GM23338 (cell line): Measurements from ENCODE around the gene FANK1. TPM values are rescaled to one million over a fixed set of nuclear protein-coding genes. Genes with fewer than 3 reads are reported as not detected.
"Not testable (repeated sequence)": the region's sequence is repeated elsewhere in the genome, so short reads cannot be mapped to it uniquely, and the experiment has no call there.

Experiments
- ATAC-seq: fragments of 200-7000 bp; cut with Tn5 transposase; 3 replicates; pipeline ENCODE4 v1.9.1; 2020
- DNase-seq: peaks from one replicate; pipeline ENCODE4 v3.0.0-alpha.2; 2015; ENCODE audit warnings: low spot score
- H2AFZ ChIP-seq: fragments of 200-600 bp; sonication (generic); 2 replicates; pipeline ENCODE4 v1.8.0; 2016; ENCODE audit warnings: antibody characterized with exemption, mild to moderate bottlenecking, moderate library complexity
- H3F3A ChIP-seq: fragments of 200-600 bp; sonication (generic); replicated peaks from 2 replicates; pipeline ENCODE4 v1.8.0; 2017; ENCODE audit warnings: antibody characterized with exemption, mixed run types, low read depth
- H3K27ac ChIP-seq: fragments of 200-600 bp; sonication (generic); 2 replicates; pipeline ENCODE4 v1.6.1; 2016; ENCODE audit warnings: low read depth
- H3K27me3 ChIP-seq: fragments of 200-600 bp; sonication (generic); 2 replicates; pipeline ENCODE4 v1.8.0; 2016; ENCODE audit warnings: mild to moderate bottlenecking, mixed run types, moderate library complexity; ENCODE audit not compliant: insufficient read depth
- H3K36me3 ChIP-seq: fragments of 200-600 bp; sonication (generic); 2 replicates; pipeline ENCODE4 v1.8.0; 2016; ENCODE audit warnings: mild to moderate bottlenecking; ENCODE audit not compliant: insufficient read depth
- H3K4me1 ChIP-seq: fragments of 200-600 bp; sonication (generic); 2 replicates; pipeline ENCODE4 v1.8.0; 2016; ENCODE audit warnings: mild to moderate bottlenecking, moderate library complexity; ENCODE audit not compliant: insufficient read depth
- H3K4me2 ChIP-seq: fragments of 200-600 bp; sonication (generic); 2 replicates; pipeline ENCODE4 v1.7.1; 2017; ENCODE audit warnings: mixed run types
- H3K4me3 ChIP-seq: fragments of 200-600 bp; sonication (generic); 2 replicates; pipeline ENCODE4 v1.6.1; 2016; ENCODE audit warnings: mixed run types
- H3K79me2 ChIP-seq: fragments of 200-600 bp; sonication (generic); replicated peaks from 2 replicates; pipeline ENCODE4 v1.8.0; 2017; ENCODE audit warnings: mild to moderate bottlenecking; ENCODE audit not compliant: insufficient read depth
- H3K9me2 ChIP-seq: fragments of 200-600 bp; sonication (generic); 2 replicates; pipeline ENCODE4 v1.8.0; 2017; ENCODE audit not compliant: insufficient read depth
- H4K20me1 ChIP-seq: fragments of 200-600 bp; sonication (generic); replicated peaks from 2 replicates; pipeline ENCODE4 v1.8.0; 2017; ENCODE audit warnings: mild to moderate bottlenecking; ENCODE audit not compliant: insufficient read depth
- H3K27ac Mint-ChIP-seq: 2 replicates; pipeline ENCODE4 v1.8.0; 2020; ENCODE audit warnings: inconsistent platforms, mild to moderate bottlenecking, moderate library complexity, mixed read lengths
- H3K27me3 Mint-ChIP-seq: 3 replicates; pipeline ENCODE4 v1.8.0; 2022; ENCODE audit warnings: low read depth, mild to moderate bottlenecking, moderate library complexity, mixed read lengths, inconsistent platforms; ENCODE audit not compliant: insufficient read depth, poor library complexity
- H3K36me3 Mint-ChIP-seq: 3 replicates; pipeline ENCODE4 v1.8.0; 2021; ENCODE audit warnings: low read depth, mild to moderate bottlenecking, inconsistent platforms, moderate library complexity, mixed read lengths
- H3K4me1 Mint-ChIP-seq: 3 replicates; pipeline ENCODE4 v1.8.0; 2020; ENCODE audit warnings: mild to moderate bottlenecking, inconsistent platforms, mixed read lengths
- H3K4me3 Mint-ChIP-seq: 3 replicates; pipeline ENCODE4 v1.8.0; 2021; ENCODE audit warnings: moderate library complexity, mild to moderate bottlenecking, inconsistent platforms, mixed read lengths
- H3K9me3 Mint-ChIP-seq: 3 replicates; pipeline ENCODE4 v1.8.0; 2020; ENCODE audit warnings: moderate library complexity, mild to moderate bottlenecking, inconsistent platforms, mixed read lengths
- polyA plus RNA-seq: library from polyadenylated mRNA; unstranded; fragments of >200 nt; fragmentation: Nextera tagmentation; extraction: Ambion mirVana; gene quantifications from 2 replicates; pipeline ENCODE4 v1.2.1, GENCODE V29; 2016
- total RNA-seq: library from RNA; depleted of rRNA; stranded (reverse); fragments of >200 nt; shearing (Covaris generic); gene quantifications from 2 replicates; pipeline ENCODE4 v1.2.3, GENCODE V29; 2014

FANK1 gene
- total and polyA plus RNA-seq, 2 experiments from 2014 or later = 0.37 to 0.69 TPM

DNA sequence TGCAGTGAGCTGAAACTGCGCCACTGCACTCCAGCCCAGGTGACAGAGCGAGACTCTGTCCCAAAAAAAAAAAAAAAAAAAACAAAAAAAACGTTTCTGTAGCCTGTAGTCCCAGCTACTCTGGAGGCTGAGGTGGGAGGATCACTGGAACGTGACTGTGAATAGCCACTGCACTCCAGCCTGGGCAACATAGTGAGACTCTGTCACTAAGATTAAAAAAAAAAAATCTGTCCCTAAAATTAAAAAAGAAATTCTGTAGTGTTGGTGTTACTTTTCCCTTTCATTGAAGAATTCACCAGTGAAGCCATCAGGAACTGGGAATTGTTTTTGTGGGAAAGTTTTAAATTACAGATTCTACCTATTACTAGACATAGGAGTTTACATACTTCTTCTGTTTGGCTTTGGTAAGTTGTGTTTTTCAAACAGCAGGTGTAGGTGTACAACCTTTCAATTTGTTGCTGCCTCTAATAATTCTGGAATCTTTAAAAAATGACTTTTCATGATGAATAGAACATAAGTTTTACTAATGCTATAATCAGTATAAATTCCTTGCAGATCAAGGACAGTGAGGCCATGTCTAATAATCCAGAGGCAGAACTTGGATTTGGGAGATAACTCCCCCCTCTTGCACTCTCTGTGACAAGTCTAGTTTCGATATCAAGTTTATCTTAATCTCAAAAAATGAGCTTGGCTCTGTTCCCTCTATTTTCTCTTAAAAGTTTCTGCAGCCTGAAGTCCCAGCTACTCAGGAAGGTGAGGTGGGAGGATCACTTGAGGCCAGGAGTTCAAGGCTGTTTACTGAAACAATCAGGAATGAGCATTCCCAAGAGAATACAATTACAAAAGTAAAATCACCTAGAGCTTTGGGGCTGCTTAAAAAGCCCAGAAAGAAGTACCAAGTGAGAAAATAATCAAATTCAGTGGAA lies 9.0 kb downstream of the FANK1 start:
- H3K4me3 ChIP-seq, H3K79me2 ChIP-seq, ATAC-seq, H3K9me2 ChIP-seq, H4K20me1 ChIP-seq, H3K27me3 ChIP-seq, H3K36me3 ChIP-seq, H3K27me3 Mint-ChIP-seq, H3K27ac Mint-ChIP-seq, H3F3A ChIP-seq, H3K36me3 Mint-ChIP-seq, DNase-seq, H3K4me3 Mint-ChIP-seq, H3K27ac ChIP-seq, H2AFZ ChIP-seq, H3K4me2 ChIP-seq: not testable (repeated sequence)
- peaks cover 13% of the 10 kb centered on the region; the same call in 1 of the 2 replicates for H3K4me1 ChIP-seq
- H3K9me3 Mint-ChIP-seq = peaks cover 20% of the 10 kb centered on the region
- peaks cover 18% of the 10 kb centered on the region; the same call in 2 of the 3 replicates for H3K4me1 Mint-ChIP-seq

DNA sequence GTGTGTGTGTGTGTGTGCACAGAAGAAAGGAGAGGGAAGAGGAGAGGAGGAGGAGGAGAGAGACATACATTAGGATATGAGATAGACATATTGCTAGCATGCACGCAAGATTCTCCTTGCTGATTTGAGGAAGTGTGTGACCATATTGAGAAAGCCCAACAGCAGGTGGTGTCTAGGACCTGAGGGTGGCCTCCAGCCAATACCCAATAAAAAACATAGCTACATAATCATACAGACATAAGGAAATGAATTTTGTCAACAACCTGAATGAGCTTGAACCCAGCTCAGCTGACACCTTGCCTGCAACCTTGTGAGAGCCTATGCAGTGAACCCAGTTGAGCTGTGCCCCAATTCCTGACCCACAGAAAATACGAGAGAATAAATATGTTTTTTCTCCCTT lies 11.2 kb downstream of the FANK1 start:
- H3K9me2 ChIP-seq = not testable (repeated sequence)

DNA sequence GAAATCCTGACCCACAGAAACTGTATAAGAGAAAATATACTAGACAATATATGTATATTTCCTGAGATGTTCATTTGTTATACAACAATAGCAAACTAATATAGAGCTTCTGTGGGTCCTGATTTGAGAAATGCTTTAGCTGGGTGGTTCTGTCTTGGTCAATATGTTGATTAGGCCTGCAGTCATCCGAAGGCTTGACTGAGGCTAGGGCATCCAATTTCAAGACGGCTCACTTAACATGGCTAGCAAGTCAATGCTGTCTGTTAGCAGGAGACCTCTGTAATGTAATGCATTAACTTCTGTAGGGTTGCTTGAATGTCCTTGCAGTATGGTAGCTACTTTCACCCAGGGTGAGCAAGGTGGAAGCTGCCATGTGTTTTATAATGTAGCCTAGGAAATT lies 12.4 kb downstream of the FANK1 start:
- H3K79me2 ChIP-seq, H3K27me3 ChIP-seq, H4K20me1 ChIP-seq, H3K4me3 ChIP-seq, H3K27ac ChIP-seq, H3K36me3 Mint-ChIP-seq, H3K9me2 ChIP-seq, DNase-seq, H3K27me3 Mint-ChIP-seq, H3F3A ChIP-seq, H3K4me2 ChIP-seq, H3K27ac Mint-ChIP-seq, H3K4me3 Mint-ChIP-seq, H3K4me1 ChIP-seq, H2AFZ ChIP-seq, H3K36me3 ChIP-seq, H3K4me1 Mint-ChIP-seq: not testable (repeated sequence)
- peak; percentile 37; the same call in 1 of the 3 replicates for ATAC-seq
- H3K9me3 Mint-ChIP-seq = peaks cover 20% of the 10 kb centered on the region

More for the DNA sequence above, 11.2 kb downstream of the FANK1 start:
- H3K4me3 ChIP-seq, DNase-seq, H3F3A ChIP-seq, H3K27ac Mint-ChIP-seq, H3K36me3 ChIP-seq, H3K36me3 Mint-ChIP-seq, H3K27me3 ChIP-seq, H3K27me3 Mint-ChIP-seq, H4K20me1 ChIP-seq, H3K4me2 ChIP-seq, ATAC-seq, H3K27ac ChIP-seq, H2AFZ ChIP-seq, H3K79me2 ChIP-seq, H3K4me1 Mint-ChIP-seq, H3K4me3 Mint-ChIP-seq: not testable (repeated sequence)
- H3K4me1 ChIP-seq = peaks cover 13% of the 10 kb centered on the region; the same call in 1 of the 2 replicates
- peaks cover 20% of the 10 kb centered on the region for H3K9me3 Mint-ChIP-seq

DNA sequence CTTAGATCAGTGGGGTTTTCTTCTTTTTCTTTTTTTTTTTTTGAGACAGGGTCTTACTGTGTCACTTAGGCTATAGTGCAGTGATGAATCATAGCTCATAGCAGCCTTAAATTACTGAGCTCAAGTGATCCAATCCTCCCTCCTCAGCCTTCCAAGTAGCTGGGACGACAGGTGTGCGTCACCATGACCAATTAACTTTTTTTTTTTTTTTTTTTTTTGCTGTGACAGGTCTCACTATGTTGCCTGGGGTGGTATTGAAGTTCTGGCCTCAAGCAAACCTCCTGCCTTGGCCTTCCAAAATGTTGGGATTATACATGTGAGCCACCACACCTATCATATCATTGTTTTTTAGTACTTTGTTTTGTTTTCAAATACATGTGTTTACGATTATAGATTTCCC lies 13.1 kb downstream of the FANK1 start:
- not testable (repeated sequence) for H3K9me2 ChIP-seq, H3K36me3 ChIP-seq, H3K4me3 ChIP-seq, ATAC-seq, H3K4me3 Mint-ChIP-seq, H3K4me1 ChIP-seq, H3K4me1 Mint-ChIP-seq, H3K27ac ChIP-seq, H3K27ac Mint-ChIP-seq, H2AFZ ChIP-seq, H3K36me3 Mint-ChIP-seq, H3K27me3 ChIP-seq, H3K27me3 Mint-ChIP-seq, H4K20me1 ChIP-seq, H3F3A ChIP-seq, DNase-seq, H3K4me2 ChIP-seq, H3K79me2 ChIP-seq
- H3K9me3 Mint-ChIP-seq = peaks cover 20% of the 10 kb centered on the region
